D721Med (cell line): ENCODE data around the gene UQCRC2.

ENCODE experiments used
- DNase-seq: peaks from one replicate; pipeline ENCODE4 v3.0.0; 2011; ENCODE audit warnings: low spot score; ENCODE audit not compliant: insufficient read length
- FAIRE-seq: peaks from 2 replicates; lab custom pipeline; 2011; peaks lifted over from hg19 to GRCh38; lab: Jason Lieb, UNC
- TF ChIP-seq, protein P1 (sequence below): IDR thresholded peaks from 2 replicates; pipeline ENCODE4 v1.5.1; 2012; ENCODE audit warnings: mild to moderate bottlenecking, control low read depth; ENCODE audit not compliant: insufficient read depth; ENCODE audit errors: missing control alignments

UQCRC2 gene

DNA sequence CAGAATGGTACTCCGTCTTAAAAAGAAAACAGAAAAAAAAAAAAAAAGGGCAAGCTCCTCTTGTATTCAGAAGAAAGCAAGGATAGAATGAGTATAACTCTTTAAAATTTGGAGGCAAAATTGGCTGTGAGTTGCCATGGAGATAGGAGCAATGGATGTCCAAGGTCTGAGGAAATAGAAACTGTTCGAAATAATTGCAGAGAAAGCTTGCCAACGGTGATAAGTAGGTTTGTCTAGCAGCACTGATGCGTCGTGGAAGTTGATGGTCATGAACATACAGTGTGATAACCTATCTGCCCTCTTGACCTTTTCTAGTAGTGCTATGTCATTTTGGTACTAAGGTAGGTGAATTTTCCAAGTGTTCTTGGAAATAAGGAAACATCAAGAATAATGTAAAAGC is 57.7 kb downstream of the UQCRC2 start:
- DNase-seq: no peak
- TF ChIP-seq, protein P1, sequence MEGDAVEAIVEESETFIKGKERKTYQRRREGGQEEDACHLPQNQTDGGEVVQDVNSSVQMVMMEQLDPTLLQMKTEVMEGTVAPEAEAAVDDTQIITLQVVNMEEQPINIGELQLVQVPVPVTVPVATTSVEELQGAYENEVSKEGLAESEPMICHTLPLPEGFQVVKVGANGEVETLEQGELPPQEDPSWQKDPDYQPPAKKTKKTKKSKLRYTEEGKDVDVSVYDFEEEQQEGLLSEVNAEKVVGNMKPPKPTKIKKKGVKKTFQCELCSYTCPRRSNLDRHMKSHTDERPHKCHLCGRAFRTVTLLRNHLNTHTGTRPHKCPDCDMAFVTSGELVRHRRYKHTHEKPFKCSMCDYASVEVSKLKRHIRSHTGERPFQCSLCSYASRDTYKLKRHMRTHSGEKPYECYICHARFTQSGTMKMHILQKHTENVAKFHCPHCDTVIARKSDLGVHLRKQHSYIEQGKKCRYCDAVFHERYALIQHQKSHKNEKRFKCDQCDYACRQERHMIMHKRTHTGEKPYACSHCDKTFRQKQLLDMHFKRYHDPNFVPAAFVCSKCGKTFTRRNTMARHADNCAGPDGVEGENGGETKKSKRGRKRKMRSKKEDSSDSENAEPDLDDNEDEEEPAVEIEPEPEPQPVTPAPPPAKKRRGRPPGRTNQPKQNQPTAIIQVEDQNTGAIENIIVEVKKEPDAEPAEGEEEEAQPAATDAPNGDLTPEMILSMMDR: no peak
- no peak for FAIRE-seq

DNA sequence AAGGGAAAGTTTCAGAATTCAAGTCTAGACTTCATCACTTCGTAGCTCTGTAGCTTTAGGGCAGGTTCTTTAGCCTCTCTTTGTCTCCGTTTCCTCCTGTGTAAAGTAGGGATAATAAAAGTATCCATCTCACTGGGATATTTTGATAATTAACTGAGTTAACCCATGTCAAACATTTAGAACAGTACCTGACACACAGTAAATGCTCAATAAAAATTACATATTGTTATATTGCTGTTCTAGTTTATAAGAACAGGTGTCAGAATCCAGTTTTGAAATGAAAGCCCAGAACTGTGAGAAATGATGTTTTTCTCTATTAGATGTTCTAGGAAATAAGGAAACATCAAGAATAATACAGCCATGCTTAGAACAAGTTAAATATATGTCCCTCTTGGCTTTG is 59.1 kb downstream of the UQCRC2 start:
- DNase-seq (no peak), FAIRE-seq (no peak)
- TF ChIP-seq, protein P1: no peak

DNA sequence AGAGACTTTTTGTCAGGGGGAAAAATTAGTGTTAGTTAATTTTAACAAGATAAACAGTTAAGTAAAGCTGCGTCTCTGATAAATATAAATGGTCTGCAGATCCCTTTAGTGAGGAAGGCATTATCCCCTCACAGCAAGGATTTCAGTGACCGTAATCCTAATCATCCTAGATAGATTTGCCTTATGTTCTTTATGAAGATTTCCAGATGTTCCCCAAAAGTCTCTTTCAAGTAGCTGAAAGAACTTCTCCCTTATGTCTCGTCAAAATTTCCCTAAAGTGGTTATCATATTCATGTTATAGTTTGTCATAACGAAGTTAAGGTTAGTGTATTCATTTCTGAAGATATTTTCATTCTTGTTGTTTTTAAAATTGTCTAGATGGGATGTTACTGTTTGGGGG is 60.3 kb downstream of the UQCRC2 start:
- TF ChIP-seq, protein P1: no peak
- FAIRE-seq: no peak
- no peak for DNase-seq

- TF ChIP-seq, protein P1: no peak
- DNase-seq: no peak
- FAIRE-seq: no peak
These were observed 61.2 kb downstream of the UQCRC2 start for GRCh38 chr16:22014271-22014873.

- DNase-seq (no peak), FAIRE-seq (no peak)
- TF ChIP-seq, protein P1: no peak
These were observed 63.8 kb downstream of the UQCRC2 start for GRCh38 chr16:22016927-22017326.

GRCh38 chr16:22018559-22018958 is 65.4 kb downstream of the UQCRC2 start:
- TF ChIP-seq, protein P1: no peak
- FAIRE-seq: no peak
- no peak for DNase-seq

- TF ChIP-seq, protein P1: no peak
- FAIRE-seq: no peak
- DNase-seq: no peak
These were observed 69.0 kb downstream of the UQCRC2 start for GRCh38 chr16:22022151-22022550.
